Sciatic nerve (tissue), 2 donors: ENCODE data around the gene MCM3AP. TPM values are rescaled to one million over a fixed set of nuclear protein-coding genes. Genes with fewer than 3 reads are reported as not detected.

ENCODE experiments used
- ATAC-seq: fragments of 200-7000 bp; cut with Tn5 transposase; one replicate; pipeline ENCODE4 v1.9.1; 2020; ENCODE audit warnings: mild to moderate bottlenecking, moderate library complexity
- DNase-seq: peaks from one replicate; pipeline ENCODE4 v3.0.0-alpha.2; 2020; ENCODE audit warnings: low spot score
- intact Hi-C: fragments of 100-400 bp; cut with DNase I; formaldehyde crosslinking; loops from one replicate; pipeline ENCODE4 v1.14.2; 2022
- total RNA-seq: library from RNA; stranded (reverse); fragmentation: NEBNext Ultra II Directional; extraction: Animal tissue kit (Norgen Biotek cat#: 25700); gene quantifications from one replicate; pipeline ENCODE4 v1.2.1, GENCODE V29; 2021
- donor health status: DM: no; HTN: no; CAD: no.
- donor health status: DM: no; HTN: no; CAD: no.

Gene MCM3AP
- total RNA-seq, 1 donor from 2014 or later, result 103 TPM

GRCh38 chr21:46285761-46286647, 593 bp upstream of the MCM3AP start, which contains the start of gene YBEY:
Gene YBEY, plus strand, starts transcription at chr21:46286342. Its CDS starts 572 bp downstream, at chr21:46286914.
- intact Hi-C loops, result no loop called here
- ATAC-seq (peak; percentile 98), DNase-seq (peak; percentile 92)

GRCh38 chr21:46284733-46285132, 678 bp downstream of the MCM3AP start:
- ATAC-seq (no peak), DNase-seq (no peak)
- intact Hi-C loops, result no loop called here

GRCh38 chr21:46284077-46284644, 1.2 kb downstream of the MCM3AP start:
- DNase-seq (no peak), ATAC-seq (no peak)
- intact Hi-C loops, result no loop called here

GRCh38 chr21:46274797-46275390, 10.5 kb downstream of the MCM3AP start:
- no peak for DNase-seq
- no peak for ATAC-seq
- intact Hi-C loops, result no loop called here

GRCh38 chr21:46273341-46273740, 12.1 kb downstream of the MCM3AP start:
- no peak for DNase-seq
- intact Hi-C loops, result no loop called here
- no peak for ATAC-seq

- no peak for DNase-seq
- ATAC-seq, result no peak
- intact Hi-C loops, result no loop called here
These were observed 15.9 kb downstream of the MCM3AP start for GRCh38 chr21:46269466-46269865.

- no peak for ATAC-seq
- intact Hi-C loops, result no loop called here
- no peak for DNase-seq
These were observed 17.0 kb downstream of the MCM3AP start for GRCh38 chr21:46268371-46268770.

- DNase-seq (no peak), ATAC-seq (no peak)
- intact Hi-C loops, result no loop called here
These were observed 18.5 kb downstream of the MCM3AP start for GRCh38 chr21:46266946-46267345.

- ATAC-seq (no peak), DNase-seq (no peak)
- intact Hi-C loops, result no loop called here
These were observed 19.5 kb downstream of the MCM3AP start for GRCh38 chr21:46265736-46266525.

GRCh38 chr21:46264690-46265144, 20.7 kb downstream of the MCM3AP start:
- intact Hi-C loops, result no loop called here
- ATAC-seq, result peak; percentile 50

GRCh38 chr21:46264046-46264689, 21.2 kb downstream of the MCM3AP start:
- intact Hi-C loops, result no loop called here
- no peak for DNase-seq
- ATAC-seq, result peak; percentile 22

More at GRCh38 chr21:46264690-46265144, 20.7 kb downstream of the MCM3AP start:
- no peak for DNase-seq

- DNase-seq (no peak), ATAC-seq (no peak)
- intact Hi-C loops, result no loop called here
These were observed 28.9 kb downstream of the MCM3AP start for GRCh38 chr21:46256501-46256994.

- ATAC-seq (no peak), DNase-seq (no peak)
- intact Hi-C loops, result no loop called here
These were observed 29.6 kb downstream of the MCM3AP start for GRCh38 chr21:46255758-46256337.

GRCh38 chr21:46255166-46255565, 30.2 kb downstream of the MCM3AP start:
- ATAC-seq, result no peak
- DNase-seq, result no peak
- intact Hi-C loops, result no loop called here

- ATAC-seq (no peak), DNase-seq (no peak)
- intact Hi-C loops, result no loop called here
These were observed 31.0 kb downstream of the MCM3AP start for GRCh38 chr21:46254208-46254975.

- intact Hi-C loops, result no loop called here
- peak; percentile 28 for ATAC-seq
- no peak for DNase-seq
These were observed 31.7 kb downstream of the MCM3AP start for GRCh38 chr21:46253610-46254124.

- intact Hi-C loops, result no loop called here
These were observed 32.6 kb downstream of the MCM3AP start for GRCh38 chr21:46252840-46253239.

More at GRCh38 chr21:46252840-46253239, 32.6 kb downstream of the MCM3AP start:
- no peak for ATAC-seq
- no peak for DNase-seq
